ENCODE results near the gene PPFIA2. TPM values are rescaled to one million over a fixed set of nuclear protein-coding genes. Genes with fewer than 3 reads are reported as not detected.

Gene PPFIA2
- total RNA-seq, 4 donors from 2014 or later, result 5.4 to 19.5 (median 18.5) TPM; not detected in 1

- TF ChIP-seq CTCF (IDR thresholded peaks at IDR 0.05), result no peak
- TF ChIP-seq POLR2A (IDR thresholded peaks at IDR 0.05), result no peak
- peaks cover 0 to 3% of the 10 kb centered on the region in 2 donors for H3K27me3 ChIP-seq
- H3K36me3 ChIP-seq, result peaks cover 0 to 2% of the 10 kb centered on the region in 2 donors
- no peak for DNase-seq
- no peak overlapping the region for H3K27ac ChIP-seq
- H3K4me3 ChIP-seq, result no peak overlapping the region
- intact Hi-C loops (cut with DNase I; ENCODE audit: low total_unique reads), result no loop called here
- no peaks in the 10 kb centered on the region for H3K9me3 ChIP-seq
- H3K4me1 ChIP-seq, result no peaks in the 10 kb centered on the region
These were observed 470.5 kb downstream of the PPFIA2 start for GRCh38 chr12:81288651-81289050.

- Histone ChIP-seq H3K27me3 (no peaks in the 10 kb centered on the region), H3K36me3 (no peaks in the 10 kb centered on the region), H3K27ac (no peak overlapping the region), H3K4me1 (no peaks in the 10 kb centered on the region), H3K4me3 (no peak overlapping the region), H3K9me3 (no peaks in the 10 kb centered on the region)
- DNase-seq, result no peak
- TF ChIP-seq POLR2A (IDR thresholded peaks at IDR 0.05), result no peak
- TF ChIP-seq CTCF (IDR thresholded peaks at IDR 0.05), result no peak
- intact Hi-C loops (cut with DNase I; ENCODE audit: low total_unique reads), result no loop called here
These were observed 475.0 kb downstream of the PPFIA2 start for GRCh38 chr12:81284137-81284536.

- H3K9me3 ChIP-seq, result no peaks in the 10 kb centered on the region
- H3K36me3 ChIP-seq, result no peaks in the 10 kb centered on the region
- H3K27ac ChIP-seq, result no peak overlapping the region
- no peaks in the 10 kb centered on the region for H3K27me3 ChIP-seq
- no peak for DNase-seq
- no peak overlapping the region for H3K4me3 ChIP-seq
- TF ChIP-seq CTCF (IDR thresholded peaks at IDR 0.05) (no peak), POLR2A (IDR thresholded peaks at IDR 0.05) (no peak)
- no peaks in the 10 kb centered on the region for H3K4me1 ChIP-seq
- intact Hi-C loops (cut with DNase I; ENCODE audit: low total_unique reads), result no loop called here
These were observed 484.3 kb downstream of the PPFIA2 start for GRCh38 chr12:81274637-81275529.

GRCh38 chr12:81270385-81270784 lies 488.8 kb downstream of the PPFIA2 start:
- TF ChIP-seq CTCF (IDR thresholded peaks at IDR 0.05) (no peak), POLR2A (IDR thresholded peaks at IDR 0.05) (no peak)
- H3K36me3 ChIP-seq, result no peaks in the 10 kb centered on the region
- H3K27me3 ChIP-seq, result no peaks in the 10 kb centered on the region
- no peak for DNase-seq
- H3K4me1 ChIP-seq, result no peaks in the 10 kb centered on the region
- no peaks in the 10 kb centered on the region for H3K9me3 ChIP-seq
- intact Hi-C loops (cut with DNase I; ENCODE audit: low total_unique reads), result no loop called here
- H3K4me3 ChIP-seq, result no peak overlapping the region
- no peak overlapping the region for H3K27ac ChIP-seq

GRCh38 chr12:81263072-81263471 lies 496.1 kb downstream of the PPFIA2 start:
- no peaks in the 10 kb centered on the region for H3K27me3 ChIP-seq
- H3K36me3 ChIP-seq, result no peaks in the 10 kb centered on the region
- DNase-seq, result no peak
- TF ChIP-seq CTCF (IDR thresholded peaks at IDR 0.05) (no peak), POLR2A (IDR thresholded peaks at IDR 0.05) (no peak)
- H3K27ac ChIP-seq, result no peak overlapping the region
- no peak overlapping the region for H3K4me3 ChIP-seq
- no peaks in the 10 kb centered on the region for H3K9me3 ChIP-seq
- H3K4me1 ChIP-seq, result no peaks in the 10 kb centered on the region
- intact Hi-C loops (cut with DNase I; ENCODE audit: low total_unique reads), result loop anchor here (10.0 kb wide), 1 partner anchor 428 kb away; no protein-coding TSS in a partner anchor
